Measurements from ENCODE around the gene SLC35G2. TPM values are rescaled to one million over a fixed set of nuclear protein-coding genes. Genes with fewer than 3 reads are reported as not detected.
"Not testable (repeated sequence)": the region's sequence is repeated elsewhere in the genome, so short reads cannot be mapped to it uniquely, and the experiment has no call there.

Gene SLC35G2
- total RNA-seq, 1 donor from 2014 or later, result 7.8 TPM

- Histone ChIP-seq H3K27ac (peak overlapping the region; percentile 37), H3K9me3 (no peaks in the 10 kb centered on the region), H3K36me3 (no peaks in the 10 kb centered on the region), H3K4me3 (no peak overlapping the region), H3K4me1 (peaks cover 10% of the 10 kb centered on the region), H3K27me3 (no peaks in the 10 kb centered on the region)
- no peak for TF ChIP-seq CTCF (IDR thresholded peaks at IDR 0.05)
- peak; percentile 67 for ATAC-seq
- intact Hi-C loops (cut with DNase I), result no loop called here
- DNase-seq, result no peak
Measured at GRCh38 chr3:136787349-136787748, 31.6 kb upstream of the SLC35G2 start.

DNA sequence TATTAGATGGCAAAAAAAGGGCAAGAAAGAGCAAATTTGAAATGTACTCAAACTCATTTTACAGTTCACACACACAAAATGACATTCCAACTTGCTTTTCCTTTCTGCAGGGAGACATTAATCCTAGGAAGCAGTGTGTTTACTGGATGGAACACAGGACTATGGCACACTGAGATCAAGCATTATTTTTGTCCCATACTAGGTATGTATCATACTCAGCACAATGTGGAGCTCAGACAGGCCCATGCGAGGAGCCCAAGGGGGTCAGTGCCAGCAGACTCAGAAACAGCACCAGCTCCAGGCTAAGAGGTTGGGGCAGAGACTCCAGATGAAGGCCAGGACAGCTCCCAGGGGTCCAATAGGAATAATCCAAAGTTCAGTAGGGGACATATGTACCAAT is 30.8 kb upstream of the SLC35G2 start:
- no peak overlapping the region for H3K4me3 ChIP-seq
- no peak overlapping the region for H3K27ac ChIP-seq
- no peaks in the 10 kb centered on the region for H3K9me3 ChIP-seq
- H3K4me1 ChIP-seq, result peaks cover 10% of the 10 kb centered on the region
- no peaks in the 10 kb centered on the region for H3K36me3 ChIP-seq
- no peaks in the 10 kb centered on the region for H3K27me3 ChIP-seq
- intact Hi-C loops (cut with DNase I), result no loop called here
- ATAC-seq, result no peak
- DNase-seq, result no peak
- TF ChIP-seq CTCF (IDR thresholded peaks at IDR 0.05), result no peak

- Histone ChIP-seq H3K36me3 (no peaks in the 10 kb centered on the region), H3K4me1 (peaks cover 10% of the 10 kb centered on the region), H3K4me3 (no peak overlapping the region), H3K27ac (no peak overlapping the region), H3K9me3 (no peaks in the 10 kb centered on the region), H3K27me3 (no peaks in the 10 kb centered on the region)
- ATAC-seq (no peak), DNase-seq (no peak)
- intact Hi-C loops (cut with DNase I), result no loop called here
- TF ChIP-seq CTCF (IDR thresholded peaks at IDR 0.05), result no peak
Measured at GRCh38 chr3:136789976-136790375, 28.9 kb upstream of the SLC35G2 start.

DNA sequence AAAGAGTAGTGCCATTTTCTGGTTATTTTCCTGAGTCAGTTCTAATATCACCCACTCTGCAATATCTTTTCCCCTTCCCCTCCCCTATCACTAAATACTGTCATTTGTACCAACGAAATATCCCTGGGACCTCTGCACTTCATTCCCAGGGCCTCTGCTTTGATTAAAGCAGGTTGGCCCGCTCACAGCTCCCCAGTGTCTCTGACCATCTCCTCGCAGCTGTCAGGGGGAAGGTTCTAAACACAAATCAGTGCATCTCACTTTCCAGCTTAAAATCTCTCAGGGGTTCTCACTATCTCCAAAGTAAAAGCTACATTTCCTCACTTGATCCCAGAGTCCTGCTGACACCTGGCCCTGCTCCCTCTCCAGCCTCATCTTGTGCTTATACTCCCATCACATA is 28.1 kb upstream of the SLC35G2 start:
- ATAC-seq (no peak), DNase-seq (no peak)
- TF ChIP-seq CTCF (IDR thresholded peaks at IDR 0.05), result no peak
- peaks cover 10% of the 10 kb centered on the region for H3K4me1 ChIP-seq
- no peaks in the 10 kb centered on the region for H3K9me3 ChIP-seq
- H3K4me3 ChIP-seq, result no peak overlapping the region
- H3K27ac ChIP-seq, result no peak overlapping the region
- H3K36me3 ChIP-seq, result no peaks in the 10 kb centered on the region
- intact Hi-C loops (cut with DNase I), result no loop called here
- no peaks in the 10 kb centered on the region for H3K27me3 ChIP-seq

DNA sequence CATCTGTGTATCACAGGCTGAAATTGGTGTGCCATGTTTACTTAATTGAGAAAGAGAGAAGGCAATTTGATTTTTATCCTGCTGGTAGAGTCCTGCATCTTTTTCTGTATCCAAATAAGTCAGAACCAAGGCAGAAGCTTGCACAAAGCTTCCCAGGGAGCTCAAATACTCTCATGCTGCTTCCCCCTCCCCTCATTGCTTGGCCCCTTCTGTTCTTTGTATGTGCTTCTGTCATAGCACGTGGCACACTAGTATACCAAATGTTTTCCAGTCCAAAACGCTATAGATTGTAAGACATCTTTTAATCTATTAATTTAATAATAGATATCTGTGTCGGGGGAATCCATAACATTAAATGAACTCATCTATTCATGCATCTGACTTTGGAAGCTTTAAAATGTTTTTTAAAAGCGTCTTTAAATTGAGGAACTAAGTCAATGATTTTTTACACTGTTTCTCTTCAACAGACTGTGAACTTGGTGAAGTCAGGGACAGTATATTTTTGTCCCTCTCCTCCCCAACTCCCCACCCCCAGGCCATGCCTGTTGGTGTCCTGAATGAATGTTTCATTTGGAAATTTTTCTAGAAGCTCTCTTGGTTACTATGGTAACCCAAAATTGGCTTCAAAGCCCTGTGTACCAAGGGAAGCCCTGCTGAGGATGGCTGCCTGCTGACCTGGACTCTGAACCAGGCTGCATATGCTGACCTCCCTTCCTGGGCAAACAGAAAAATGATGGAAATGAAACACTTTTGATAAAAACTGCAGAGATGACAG is 26.2 kb upstream of the SLC35G2 start:
- ATAC-seq, result no peak
- Histone ChIP-seq H3K4me3 (no peak overlapping the region), H3K36me3 (no peaks in the 10 kb centered on the region), H3K9me3 (no peaks in the 10 kb centered on the region), H3K4me1 (peaks cover 1% of the 10 kb centered on the region), H3K27ac (no peak overlapping the region), H3K27me3 (no peaks in the 10 kb centered on the region)
- no peak for TF ChIP-seq CTCF (IDR thresholded peaks at IDR 0.05)
- intact Hi-C loops (cut with DNase I), result no loop called here
- DNase-seq, result no peak

- H3K27me3 ChIP-seq; H3K27ac ChIP-seq; H3K36me3 ChIP-seq; DNase-seq; H3K4me1 ChIP-seq; H3K4me3 ChIP-seq; intact Hi-C loops (cut with DNase I); ATAC-seq; H3K9me3 ChIP-seq: not testable (repeated sequence)
Measured at GRCh38 chr3:136801146-136801545, 17.8 kb upstream of the SLC35G2 start.
